IgD-negative memory B cell (primary cell): ENCODE results near the gene GOLGA5. TPM values are rescaled to one million over a fixed set of nuclear protein-coding genes. Genes with fewer than 3 reads are reported as not detected.
"Not testable (repeated sequence)": the region's sequence is repeated elsewhere in the genome, so short reads cannot be mapped to it uniquely, and the experiment has no call there.

Experiments
- H3K27ac Mint-ChIP-seq, 3 donors: one replicate each; pipeline ENCODE4 v1.8.0; 2020 to 2022; ENCODE audit warnings: mild to moderate bottlenecking in 3 of 3, mixed read lengths in 3 of 3, moderate library complexity in 1 of 3
- H3K27me3 Mint-ChIP-seq: one replicate; pipeline ENCODE4 v1.8.0; 2021; ENCODE audit warnings: mixed read lengths
- H3K36me3 Mint-ChIP-seq: one replicate; pipeline ENCODE4 v1.8.0; 2020; ENCODE audit warnings: mild to moderate bottlenecking, mixed read lengths
- H3K4me1 Mint-ChIP-seq, 3 donors: one replicate each; pipeline ENCODE4 v1.8.0; 2020 to 2022; ENCODE audit warnings: mixed read lengths in 3 of 3, mild to moderate bottlenecking in 1 of 3
- H3K4me3 Mint-ChIP-seq, 4 donors: one replicate each; pipeline ENCODE4 v1.8.0; 2020 to 2022; ENCODE audit warnings: mild to moderate bottlenecking in 4 of 4, mixed read lengths in 4 of 4, moderate library complexity in 3 of 4
- H3K9me3 Mint-ChIP-seq, 3 donors: one replicate each; pipeline ENCODE4 v1.8.0; 2020 to 2021; ENCODE audit warnings: mixed read lengths in 3 of 3, mild to moderate bottlenecking in 1 of 3
- polyA plus RNA-seq: library from polyadenylated mRNA; unstranded; fragments of 300-500 nt; fragmentation: Illumina TruSeq; gene quantifications from one replicate; pipeline ENCODE4 v1.2.3, GENCODE V29; 2021

The GOLGA5 gene
- polyA plus RNA-seq, 1 donor from 2014 or later: 20.2 TPM

GRCh38 chr14:92763666-92764631 is 30.2 kb upstream of the GOLGA5 start:
- not testable (repeated sequence) for H3K36me3 Mint-ChIP-seq, H3K9me3 Mint-ChIP-seq, H3K27me3 Mint-ChIP-seq, H3K4me3 Mint-ChIP-seq
- H3K27ac Mint-ChIP-seq: peak overlapping the region in 1 of 3 donors; percentile 16
- peaks cover 16 to 33% (median 16%) of the 10 kb centered on the region in 3 donors for H3K4me1 Mint-ChIP-seq

- not testable (repeated sequence) for H3K9me3 Mint-ChIP-seq, H3K27me3 Mint-ChIP-seq, H3K36me3 Mint-ChIP-seq
- Mint-ChIP-seq H3K27ac (peak overlapping the region; percentile 55 to 95 (median 76)), H3K4me1 (peaks cover 25 to 35% (median 25%) of the 10 kb centered on the region in 3 donors), H3K4me3 (peak overlapping the region; percentile 2 to 88 (median 51))
These were observed 25.9 kb upstream of the GOLGA5 start for GRCh38 chr14:92768236-92768635.

- Mint-ChIP-seq H3K27ac (peak overlapping the region; percentile 55 to 95 (median 76)), H3K4me3 (peak overlapping the region in 2 of 4 donors; percentile 18 to 88), H3K4me1 (peaks cover 29 to 40% (median 30%) of the 10 kb centered on the region in 3 donors), H3K27me3 (no peaks in the 10 kb centered on the region), H3K9me3 (no peaks in the 10 kb centered on the region), H3K36me3 (no peaks in the 10 kb centered on the region)
These were observed 25.3 kb upstream of the GOLGA5 start for GRCh38 chr14:92768795-92769194.

GRCh38 chr14:92770484-92770883 is 23.6 kb upstream of the GOLGA5 start:
- Mint-ChIP-seq H3K27me3 (no peaks in the 10 kb centered on the region), H3K4me3 (peak overlapping the region in 1 of 4 donors; percentile 17), H3K4me1 (peaks cover 43 to 48% (median 47%) of the 10 kb centered on the region in 3 donors), H3K9me3 (no peaks in the 10 kb centered on the region), H3K27ac (peak overlapping the region in 2 of 3 donors; percentile 44 to 57), H3K36me3 (no peaks in the 10 kb centered on the region)

GRCh38 chr14:92774572-92774971 is 19.5 kb upstream of the GOLGA5 start:
- Mint-ChIP-seq H3K4me3 (peak overlapping the region in 2 of 4 donors; percentile 3 to 78), H3K27me3 (peaks cover 1% of the 10 kb centered on the region), H3K27ac (peak overlapping the region; percentile 93 to 97 (median 93)), H3K36me3 (no peaks in the 10 kb centered on the region), H3K9me3 (no peaks in the 10 kb centered on the region), H3K4me1 (peaks cover 44 to 46% (median 45%) of the 10 kb centered on the region in 3 donors)

- peak overlapping the region; percentile 3 to 88 (median 50) for H3K4me3 Mint-ChIP-seq
- H3K9me3 Mint-ChIP-seq, H3K27me3 Mint-ChIP-seq, H3K36me3 Mint-ChIP-seq: not testable (repeated sequence)
- peaks cover 41 to 43% (median 43%) of the 10 kb centered on the region in 3 donors for H3K4me1 Mint-ChIP-seq
- H3K27ac Mint-ChIP-seq: peak overlapping the region; percentile 93 to 97 (median 93)
These were observed 18.8 kb upstream of the GOLGA5 start for GRCh38 chr14:92775292-92775691.

GRCh38 chr14:92778868-92779565 is 15.1 kb upstream of the GOLGA5 start:
- not testable (repeated sequence) for H3K4me3 Mint-ChIP-seq, H3K27me3 Mint-ChIP-seq, H3K9me3 Mint-ChIP-seq, H3K36me3 Mint-ChIP-seq
- H3K4me1 Mint-ChIP-seq: peaks cover 32 to 37% (median 34%) of the 10 kb centered on the region in 3 donors
- H3K27ac Mint-ChIP-seq: peak overlapping the region in 2 of 3 donors; percentile 52 to 76

- H3K9me3 Mint-ChIP-seq: no peaks in the 10 kb centered on the region
- peaks cover 1% of the 10 kb centered on the region for H3K27me3 Mint-ChIP-seq
- peak overlapping the region in 1 of 4 donors; percentile 28 for H3K4me3 Mint-ChIP-seq
- peaks cover 17 to 22% (median 18%) of the 10 kb centered on the region in 3 donors for H3K4me1 Mint-ChIP-seq
- no peaks in the 10 kb centered on the region for H3K36me3 Mint-ChIP-seq
- peak overlapping the region in 1 of 3 donors; percentile 69 for H3K27ac Mint-ChIP-seq
These were observed 13.5 kb upstream of the GOLGA5 start for GRCh38 chr14:92780444-92781232.

GRCh38 chr14:92781350-92781749 is 12.8 kb upstream of the GOLGA5 start:
- H3K9me3 Mint-ChIP-seq: no peaks in the 10 kb centered on the region
- H3K4me3 Mint-ChIP-seq: no peak overlapping the region
- H3K4me1 Mint-ChIP-seq: peaks cover 12 to 19% (median 13%) of the 10 kb centered on the region in 3 donors
- no peak overlapping the region for H3K27ac Mint-ChIP-seq
- H3K36me3 Mint-ChIP-seq: no peaks in the 10 kb centered on the region
- peaks cover 1% of the 10 kb centered on the region for H3K27me3 Mint-ChIP-seq

- H3K36me3 Mint-ChIP-seq: no peaks in the 10 kb centered on the region
- H3K4me1 Mint-ChIP-seq: peaks cover 4 to 10% (median 6%) of the 10 kb centered on the region in 3 donors
- H3K9me3 Mint-ChIP-seq: peaks cover 0 to 2% (median 0%) of the 10 kb centered on the region in 3 donors
- H3K27ac Mint-ChIP-seq: peak overlapping the region in 1 of 3 donors; percentile 63
- no peaks in the 10 kb centered on the region for H3K27me3 Mint-ChIP-seq
- H3K4me3 Mint-ChIP-seq: peak overlapping the region in 1 of 4 donors; percentile 0
These were observed 10.2 kb upstream of the GOLGA5 start for GRCh38 chr14:92783813-92784431.

- Mint-ChIP-seq H3K9me3 (peaks cover 2 to 17% (median 11%) of the 10 kb centered on the region in 3 donors), H3K36me3 (peaks cover 2% of the 10 kb centered on the region), H3K27me3 (no peaks in the 10 kb centered on the region), H3K27ac (peak overlapping the region in 2 of 3 donors; percentile 36 to 66), H3K4me3 (peak overlapping the region in 1 of 4 donors; percentile 48), H3K4me1 (peaks cover 4 to 7% (median 6%) of the 10 kb centered on the region in 3 donors)
These were observed 8.3 kb upstream of the GOLGA5 start for GRCh38 chr14:92785667-92786426.

- peaks cover 2% of the 10 kb centered on the region for H3K36me3 Mint-ChIP-seq
- no peak overlapping the region for H3K4me3 Mint-ChIP-seq
- H3K27ac Mint-ChIP-seq: peak overlapping the region in 2 of 3 donors; percentile 36 to 66
- no peaks in the 10 kb centered on the region for H3K27me3 Mint-ChIP-seq
- H3K9me3 Mint-ChIP-seq: peaks cover 3 to 19% (median 11%) of the 10 kb centered on the region in 3 donors
- peaks cover 4 to 7% (median 6%) of the 10 kb centered on the region in 3 donors for H3K4me1 Mint-ChIP-seq
These were observed 7.7 kb upstream of the GOLGA5 start for GRCh38 chr14:92786427-92786756.

- H3K4me1 Mint-ChIP-seq: peaks cover 4 to 6% (median 6%) of the 10 kb centered on the region in 3 donors
- peaks cover 6 to 23% (median 11%) of the 10 kb centered on the region in 3 donors for H3K9me3 Mint-ChIP-seq
- H3K27me3 Mint-ChIP-seq: no peaks in the 10 kb centered on the region
These were observed 6.6 kb upstream of the GOLGA5 start for GRCh38 chr14:92787554-92787953.

More at GRCh38 chr14:92787554-92787953, 6.6 kb upstream of the GOLGA5 start:
- Mint-ChIP-seq H3K4me3 (no peak overlapping the region), H3K36me3 (peaks cover 2% of the 10 kb centered on the region), H3K27ac (no peak overlapping the region)
